Activated naive CD8-positive, alpha-beta T cell treated with anti-CD3 and anti-CD28 coated beads, Interleukin-2, amount 10 ng/mL, durations not matched to agents 7 days and 5 days (primary cell): ENCODE measurements around the gene PARVB. TPM values are rescaled to one million over a fixed set of nuclear protein-coding genes. Genes with fewer than 3 reads are reported as not detected.

ENCODE experiments used
- ATAC-seq: fragments of 150-1000 bp; cut with Tn5 transposase; one replicate; pipeline ENCODE4 v1.10.0; 2021; ENCODE audit warnings: low read depth, moderate library complexity
- POLR2A ChIA-PET: fragments of 350-600 bp; sonication (Branson Sonifier 250); formaldehyde crosslinking; loops from one replicate; lab custom pipeline; 2021; ENCODE audit warnings: antibody characterized with exemption; lab: Charles Lee
- DNase-seq: peaks from one replicate; pipeline ENCODE4 v3.0.0; 2021
- H3K27ac Mint-ChIP-seq: one replicate; pipeline ENCODE4 v1.8.0; 2022; ENCODE audit warnings: mild to moderate bottlenecking, mixed read lengths
- H3K27me3 Mint-ChIP-seq: one replicate; pipeline ENCODE4 v1.8.0; 2022; ENCODE audit warnings: mild to moderate bottlenecking, moderate library complexity, mixed read lengths
- H3K36me3 Mint-ChIP-seq: one replicate; pipeline ENCODE4 v1.8.0; 2021; ENCODE audit warnings: mild to moderate bottlenecking, mixed read lengths
- H3K4me1 Mint-ChIP-seq: one replicate; pipeline ENCODE4 v1.8.0; 2021; ENCODE audit warnings: mixed read lengths
- H3K4me3 Mint-ChIP-seq: one replicate; pipeline ENCODE4 v1.8.0; 2022; ENCODE audit warnings: mild to moderate bottlenecking, moderate library complexity, mixed read lengths
- H3K9me3 Mint-ChIP-seq: one replicate; pipeline ENCODE4 v1.8.0; 2021; ENCODE audit warnings: mixed read lengths
- total RNA-seq, 2 experiments: library from RNA; stranded (reverse); gene quantifications; one replicate each; pipeline ENCODE4 v1.2.3, GENCODE V29; 2021

The PARVB gene
- total RNA-seq, 2 experiments from 2014 or later: 39.6 to 40.7 TPM

GRCh38 chr22:44167501-44167900 is 143.4 kb downstream of the PARVB start:
- H3K36me3 Mint-ChIP-seq: no peaks in the 10 kb centered on the region
- no peaks in the 10 kb centered on the region for H3K27me3 Mint-ChIP-seq
- DNase-seq (no peak), ATAC-seq (no peak)
- no peak overlapping the region for H3K27ac Mint-ChIP-seq
- no peaks in the 10 kb centered on the region for H3K9me3 Mint-ChIP-seq
- H3K4me1 Mint-ChIP-seq: peaks cover 3% of the 10 kb centered on the region
- no peak overlapping the region for H3K4me3 Mint-ChIP-seq
- POLR2A ChIA-PET: interaction anchor here (0.6 kb wide), 1 partner anchor 68 kb away, joined by 3 read pairs; no protein-coding TSS in a partner anchor

GRCh38 chr22:44168206-44168605 is 144.1 kb downstream of the PARVB start:
- no peak for ATAC-seq
- POLR2A ChIA-PET: no interaction called here

GRCh38 chr22:44170470-44170869 is 146.4 kb downstream of the PARVB start:
- no peak for ATAC-seq
- Mint-ChIP-seq H3K36me3 (no peaks in the 10 kb centered on the region), H3K9me3 (no peaks in the 10 kb centered on the region), H3K27ac (no peak overlapping the region), H3K4me3 (no peak overlapping the region), H3K4me1 (peaks cover 4% of the 10 kb centered on the region), H3K27me3 (peaks cover 2% of the 10 kb centered on the region)
- DNase-seq: no peak
- POLR2A ChIA-PET: interaction anchor here (2.8 kb wide), 1 partner anchor 11 kb away, joined by 12 read pairs; the partner anchor contains the start of gene PARVG

More at GRCh38 chr22:44168206-44168605, 144.1 kb downstream of the PARVB start:
- no peaks in the 10 kb centered on the region for H3K9me3 Mint-ChIP-seq
- no peaks in the 10 kb centered on the region for H3K27me3 Mint-ChIP-seq
- no peak for DNase-seq
- H3K27ac Mint-ChIP-seq: no peak overlapping the region
- H3K4me3 Mint-ChIP-seq: no peak overlapping the region
- H3K4me1 Mint-ChIP-seq: peaks cover 4% of the 10 kb centered on the region
- H3K36me3 Mint-ChIP-seq: no peaks in the 10 kb centered on the region

GRCh38 chr22:44171561-44171960 is 147.5 kb downstream of the PARVB start:
- POLR2A ChIA-PET: interaction anchor here (2.8 kb wide), 1 partner anchor 10 kb away, joined by 12 read pairs; the partner anchor contains the start of gene PARVG
- H3K4me3 Mint-ChIP-seq: no peak overlapping the region
- peaks cover 4% of the 10 kb centered on the region for H3K4me1 Mint-ChIP-seq
- H3K27me3 Mint-ChIP-seq: peaks cover 2% of the 10 kb centered on the region
- H3K36me3 Mint-ChIP-seq: no peaks in the 10 kb centered on the region
- DNase-seq: no peak
- H3K9me3 Mint-ChIP-seq: no peaks in the 10 kb centered on the region
- no peak overlapping the region for H3K27ac Mint-ChIP-seq
- no peak for ATAC-seq

- no peaks in the 10 kb centered on the region for H3K36me3 Mint-ChIP-seq
- H3K4me1 Mint-ChIP-seq: peaks cover 4% of the 10 kb centered on the region
- H3K27me3 Mint-ChIP-seq: peaks cover 4% of the 10 kb centered on the region
- no peak overlapping the region for H3K27ac Mint-ChIP-seq
- DNase-seq (no peak), ATAC-seq (no peak)
- H3K9me3 Mint-ChIP-seq: no peaks in the 10 kb centered on the region
- no peak overlapping the region for H3K4me3 Mint-ChIP-seq
- POLR2A ChIA-PET: interaction anchor here (2.8 kb wide), 1 partner anchor 9 kb away, joined by 12 read pairs; the partner anchor contains the start of gene PARVG
Measured at GRCh38 chr22:44172370-44173108, 148.4 kb downstream of the PARVB start.

- H3K27ac Mint-ChIP-seq: no peak overlapping the region
- H3K4me3 Mint-ChIP-seq: no peak overlapping the region
- no peaks in the 10 kb centered on the region for H3K9me3 Mint-ChIP-seq
- DNase-seq (no peak), ATAC-seq (no peak)
- peaks cover 8% of the 10 kb centered on the region for H3K27me3 Mint-ChIP-seq
- peaks cover 4% of the 10 kb centered on the region for H3K4me1 Mint-ChIP-seq
- no peaks in the 10 kb centered on the region for H3K36me3 Mint-ChIP-seq
- POLR2A ChIA-PET: interaction anchor here (2.8 kb wide), 1 partner anchor 9 kb away, joined by 12 read pairs; the partner anchor contains the start of gene PARVG
Measured at GRCh38 chr22:44173154-44173553, 149.1 kb downstream of the PARVB start.

GRCh38 chr22:44175676-44176075 is 151.6 kb downstream of the PARVB start:
- H3K9me3 Mint-ChIP-seq: no peaks in the 10 kb centered on the region
- DNase-seq (no peak), ATAC-seq (no peak)
- H3K27me3 Mint-ChIP-seq: peaks cover 10% of the 10 kb centered on the region
- peaks cover 7% of the 10 kb centered on the region for H3K4me1 Mint-ChIP-seq
- no peak overlapping the region for H3K27ac Mint-ChIP-seq
- H3K36me3 Mint-ChIP-seq: no peaks in the 10 kb centered on the region
- no peak overlapping the region for H3K4me3 Mint-ChIP-seq
- POLR2A ChIA-PET: no interaction called here

GRCh38 chr22:44179196-44179988 is 155.3 kb downstream of the PARVB start:
- Mint-ChIP-seq H3K27me3 (peaks cover 8% of the 10 kb centered on the region), H3K36me3 (peaks cover 4% of the 10 kb centered on the region), H3K4me3 (no peak overlapping the region), H3K9me3 (no peaks in the 10 kb centered on the region), H3K27ac (no peak overlapping the region), H3K4me1 (peaks cover 16% of the 10 kb centered on the region)
- no peak for ATAC-seq
- no peak for DNase-seq
- POLR2A ChIA-PET: interaction anchor here (0.7 to 1.6 kb wide), 3 partner anchors 16 to 63 kb away, joined by 3 to 4 read pairs (median 4); no protein-coding TSS in a partner anchor

GRCh38 chr22:44179989-44180705 is 156.0 kb downstream of the PARVB start:
- peaks cover 8% of the 10 kb centered on the region for H3K27me3 Mint-ChIP-seq
- peak overlapping the region; percentile 96 for H3K27ac Mint-ChIP-seq
- no peaks in the 10 kb centered on the region for H3K9me3 Mint-ChIP-seq
- no peak for ATAC-seq
- POLR2A ChIA-PET: interaction anchor here (0.7 to 1.9 kb wide), 7 partner anchors 15 to 228 kb away, joined by 3 to 9 read pairs (median 5); partner anchors contain the start of gene SAMM50
- no peak for DNase-seq
- peak overlapping the region; percentile 97 for H3K4me3 Mint-ChIP-seq
- peaks cover 4% of the 10 kb centered on the region for H3K36me3 Mint-ChIP-seq
- peaks cover 19% of the 10 kb centered on the region for H3K4me1 Mint-ChIP-seq

- peak within 1 kb of the TSS; percentile 97 for H3K4me3 Mint-ChIP-seq
- ATAC-seq (peak; percentile 23), DNase-seq (no peak)
- POLR2A ChIA-PET: interaction anchor here (0.6 to 3.1 kb wide), 24 partner anchors 9 to 534 kb away, joined by 3 to 14 read pairs (median 4); partner anchors contain the start of genes PARVB and SAMM50
- H3K9me3 Mint-ChIP-seq: no peaks in the 10 kb centered on the region
- peaks cover 6% of the 10 kb centered on the region for H3K36me3 Mint-ChIP-seq
- H3K27me3 Mint-ChIP-seq: peaks cover 8% of the 10 kb centered on the region
- H3K27ac Mint-ChIP-seq: peak within 1 kb of the TSS; percentile 96
- peaks cover 21% of the 10 kb centered on the region for H3K4me1 Mint-ChIP-seq
Measured at GRCh38 chr22:44180706-44181032, 156.6 kb downstream of the PARVB start, which contains the start of gene PARVG. PARVG (plus strand) TSS chr22:44180925; CDS start chr22:44183330, 2,405 bp downstream.

GRCh38 chr22:44181033-44181911 is 157.2 kb downstream of the PARVB start:
- POLR2A ChIA-PET: interaction anchor here (0.6 to 3.1 kb wide), 28 partner anchors 9 to 547 kb away, joined by 3 to 14 read pairs (median 4); partner anchors contain the start of genes PARVB and SAMM50
- H3K27ac Mint-ChIP-seq: peak overlapping the region; percentile 96
- H3K36me3 Mint-ChIP-seq: peaks cover 6% of the 10 kb centered on the region
- no peaks in the 10 kb centered on the region for H3K9me3 Mint-ChIP-seq
- H3K4me3 Mint-ChIP-seq: peak overlapping the region; percentile 97
- peak; percentile 75 for DNase-seq
- peaks cover 21% of the 10 kb centered on the region for H3K4me1 Mint-ChIP-seq
- peaks cover 8% of the 10 kb centered on the region for H3K27me3 Mint-ChIP-seq
- peak; percentile 57 for ATAC-seq
